CD4-positive, alpha-beta T cell (primary cell): ENCODE measurements around the gene TBX15. TPM values are rescaled to one million over a fixed set of nuclear protein-coding genes. Genes with fewer than 3 reads are reported as not detected.

Experiments used
- ATAC-seq: fragments of 200-7000 bp; cut with Tn5 transposase; one replicate; pipeline ENCODE4 v1.10.0; 2022; ENCODE audit warnings: mild to moderate bottlenecking; ENCODE audit not compliant: poor library complexity
- CTCF ChIA-PET: fragments of 350-600 bp; sonication (Branson Sonifier 250); formaldehyde crosslinking; loops from one replicate; lab custom pipeline; 2021; ENCODE audit warnings: antibody characterized with exemption, inconsistent platforms; lab: Charles Lee
- POLR2A ChIA-PET: fragments of 350-600 bp; sonication (Branson Sonifier 250); formaldehyde crosslinking; loops from one replicate; lab custom pipeline; 2021; ENCODE audit warnings: antibody characterized with exemption, inconsistent platforms; lab: Charles Lee
- DNase-seq, 14 experiments: peaks; one replicate each; pipeline ENCODE4 v3.0.0-alpha.2; 2013 to 2020; ENCODE audit warnings: mixed read lengths in 2 of 14
- H3K27ac ChIP-seq, 2 donors: one replicate each; pipeline versions ENCODE4 v1.5.1 to v1.7.0; 2013; ENCODE audit warnings: low read length in 2 of 2, low read depth in 1 of 2, mild to moderate bottlenecking in 1 of 2
- H3K27me3 ChIP-seq, 2 experiments: 1 replicate in 1 of 2; 2 replicates in 1 of 2; pipeline versions ENCODE4 v1.6.1 to v1.7.0; 2013; ENCODE audit warnings: low read length in 2 of 2, control low read depth in 1 of 2, mild to moderate bottlenecking in 1 of 2, moderate library complexity in 1 of 2; ENCODE audit not compliant: insufficient read depth in 2 of 2, control insufficient read depth in 1 of 2
- H3K36me3 ChIP-seq: one replicate; pipeline ENCODE4 v1.6.1; 2013; ENCODE audit warnings: low read length, control low read depth; ENCODE audit not compliant: insufficient read depth
- H3K4me1 ChIP-seq: one replicate; pipeline ENCODE4 v1.6.1; 2013; ENCODE audit warnings: low read length, control low read depth; ENCODE audit not compliant: insufficient read depth
- H3K4me3 ChIP-seq: one replicate; pipeline ENCODE4 v1.5.1; 2013; ENCODE audit warnings: mild to moderate bottlenecking, low read length, moderate library complexity
- H3K9me3 ChIP-seq, 2 experiments: 1 replicate in 1 of 2; 2 replicates in 1 of 2; pipeline versions ENCODE4 v1.6.1 to v1.7.0; 2013; ENCODE audit warnings: low read length in 2 of 2, mild to moderate bottlenecking in 2 of 2, control low read depth in 1 of 2, moderate library complexity in 1 of 2; ENCODE audit not compliant: control insufficient read depth in 1 of 2, insufficient read depth in 1 of 2
- H3K27ac Mint-ChIP-seq: one replicate; pipeline ENCODE4 v1.8.0; 2020; ENCODE audit warnings: mixed read lengths
- H3K27me3 Mint-ChIP-seq: one replicate; pipeline ENCODE4 v1.8.0; 2021; ENCODE audit warnings: mixed read lengths
- H3K36me3 Mint-ChIP-seq: one replicate; pipeline ENCODE4 v1.8.0; 2021; ENCODE audit warnings: low read depth, mixed read lengths
- H3K4me1 Mint-ChIP-seq: one replicate; pipeline ENCODE4 v1.8.0; 2021; ENCODE audit warnings: low read depth, mixed read lengths
- H3K4me3 Mint-ChIP-seq: one replicate; pipeline ENCODE4 v1.8.0; 2020; ENCODE audit warnings: mild to moderate bottlenecking, mixed read lengths
- H3K9me3 Mint-ChIP-seq: one replicate; pipeline ENCODE4 v1.8.0; 2020; ENCODE audit warnings: mixed read lengths
- intact Hi-C, 2 experiments: fragments of 100-400 bp; cut with DNase I in 1 of 2; cut with micrococcal nuclease in 1 of 2; formaldehyde crosslinking; loops; one replicate each; pipeline versions ENCODE4 v1.15.1 to v1.9.0; 2023 to 2025; cut with DNase I, micrococcal nuclease
- total RNA-seq, 174 experiments: library from RNA in 2 of 174; stranded (reverse) in 2 of 174; gene quantifications; one replicate each; pipeline ENCODE4 v1.2.3 and lab custom pipeline; 2021 to 2026
- TF ChIP-seq, protein P1 (sequence below): fragments of 200-600 bp; IDR thresholded peaks from one replicate; pipeline ENCODE4 v1.8.0; 2022; ENCODE audit warnings: antibody characterized with exemption, mild to moderate bottlenecking

Gene TBX15
- total RNA-seq, 2 experiments from 2014 or later, result not detected

DNA sequence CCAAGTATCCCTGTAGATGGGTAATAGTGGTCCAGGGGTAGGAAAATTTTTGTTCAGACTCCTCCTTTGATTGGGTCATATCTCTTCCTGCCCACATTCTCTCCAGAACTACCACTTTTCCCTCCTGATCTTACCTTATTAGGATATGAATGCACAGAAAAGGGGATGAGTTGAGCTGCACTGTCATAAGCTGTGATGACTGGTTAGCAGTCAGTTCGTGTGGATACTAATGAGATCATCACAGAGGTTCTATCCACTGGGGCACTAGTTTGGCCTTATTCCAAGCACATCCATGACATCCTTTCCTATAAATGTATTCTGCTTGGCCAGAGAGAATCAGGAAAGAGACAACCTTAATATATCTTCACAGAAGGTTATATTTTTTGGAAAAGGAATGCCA, 22.1 kb upstream of the TBX15 start:
- intact Hi-C loops, result no loop called here
- no peaks in the 10 kb centered on the region for H3K36me3 ChIP-seq
- Mint-ChIP-seq H3K4me3 (no peak overlapping the region), H3K9me3 (peaks cover 3% of the 10 kb centered on the region), H3K4me1 (peaks cover 12% of the 10 kb centered on the region), H3K27ac (no peak overlapping the region), H3K27me3 (peaks cover 79% of the 10 kb centered on the region), H3K36me3 (no peaks in the 10 kb centered on the region)
- ChIA-PET POLR2A (no interaction called here), CTCF (no interaction called here)
- H3K9me3 ChIP-seq, result peaks cover 25 to 28% of the 10 kb centered on the region in 2 experiments
- peaks cover 9% of the 10 kb centered on the region for H3K4me1 ChIP-seq
- peaks cover 36 to 56% of the 10 kb centered on the region in 2 experiments for H3K27me3 ChIP-seq
- TF ChIP-seq, protein P1, sequence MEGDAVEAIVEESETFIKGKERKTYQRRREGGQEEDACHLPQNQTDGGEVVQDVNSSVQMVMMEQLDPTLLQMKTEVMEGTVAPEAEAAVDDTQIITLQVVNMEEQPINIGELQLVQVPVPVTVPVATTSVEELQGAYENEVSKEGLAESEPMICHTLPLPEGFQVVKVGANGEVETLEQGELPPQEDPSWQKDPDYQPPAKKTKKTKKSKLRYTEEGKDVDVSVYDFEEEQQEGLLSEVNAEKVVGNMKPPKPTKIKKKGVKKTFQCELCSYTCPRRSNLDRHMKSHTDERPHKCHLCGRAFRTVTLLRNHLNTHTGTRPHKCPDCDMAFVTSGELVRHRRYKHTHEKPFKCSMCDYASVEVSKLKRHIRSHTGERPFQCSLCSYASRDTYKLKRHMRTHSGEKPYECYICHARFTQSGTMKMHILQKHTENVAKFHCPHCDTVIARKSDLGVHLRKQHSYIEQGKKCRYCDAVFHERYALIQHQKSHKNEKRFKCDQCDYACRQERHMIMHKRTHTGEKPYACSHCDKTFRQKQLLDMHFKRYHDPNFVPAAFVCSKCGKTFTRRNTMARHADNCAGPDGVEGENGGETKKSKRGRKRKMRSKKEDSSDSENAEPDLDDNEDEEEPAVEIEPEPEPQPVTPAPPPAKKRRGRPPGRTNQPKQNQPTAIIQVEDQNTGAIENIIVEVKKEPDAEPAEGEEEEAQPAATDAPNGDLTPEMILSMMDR, result no peak
- no peak overlapping the region for H3K27ac ChIP-seq
- DNase-seq, result no peak
- no peak overlapping the region for H3K4me3 ChIP-seq
- no peak for ATAC-seq

DNA sequence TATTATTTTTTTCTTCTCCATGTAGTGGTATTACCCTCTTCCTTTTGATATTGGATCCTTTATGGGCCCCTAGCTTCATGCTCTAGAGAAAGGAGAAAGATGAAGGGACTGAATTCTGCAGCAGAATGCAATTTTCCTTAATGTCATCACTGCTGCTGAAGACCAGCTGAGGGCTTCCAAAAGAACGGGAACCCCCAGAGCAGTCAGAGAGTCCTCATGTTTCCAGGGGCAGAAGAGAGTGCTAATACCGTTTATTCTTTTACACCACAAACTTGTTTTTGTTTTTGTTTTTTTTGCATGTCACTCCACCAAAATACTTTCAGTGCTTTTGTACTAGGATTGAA, 21.1 kb upstream of the TBX15 start:
- peaks cover 25 to 28% of the 10 kb centered on the region in 2 experiments for H3K9me3 ChIP-seq
- ChIA-PET CTCF (no interaction called here), POLR2A (no interaction called here)
- H3K36me3 Mint-ChIP-seq, result no peaks in the 10 kb centered on the region
- no peak overlapping the region for H3K27ac ChIP-seq
- H3K4me3 ChIP-seq, result no peak overlapping the region
- ATAC-seq (no peak), DNase-seq (no peak)
- intact Hi-C loops, result no loop called here
- no peak overlapping the region for H3K4me3 Mint-ChIP-seq
- H3K36me3 ChIP-seq, result no peaks in the 10 kb centered on the region
- H3K9me3 Mint-ChIP-seq, result peaks cover 3% of the 10 kb centered on the region
- no peak overlapping the region for H3K27ac Mint-ChIP-seq
- peaks cover 80% of the 10 kb centered on the region for H3K27me3 Mint-ChIP-seq
- peaks cover 9% of the 10 kb centered on the region for H3K4me1 ChIP-seq
- TF ChIP-seq, protein P1, result no peak
- peaks cover 44 to 66% of the 10 kb centered on the region in 2 experiments for H3K27me3 ChIP-seq
- H3K4me1 Mint-ChIP-seq, result peaks cover 12% of the 10 kb centered on the region

DNA sequence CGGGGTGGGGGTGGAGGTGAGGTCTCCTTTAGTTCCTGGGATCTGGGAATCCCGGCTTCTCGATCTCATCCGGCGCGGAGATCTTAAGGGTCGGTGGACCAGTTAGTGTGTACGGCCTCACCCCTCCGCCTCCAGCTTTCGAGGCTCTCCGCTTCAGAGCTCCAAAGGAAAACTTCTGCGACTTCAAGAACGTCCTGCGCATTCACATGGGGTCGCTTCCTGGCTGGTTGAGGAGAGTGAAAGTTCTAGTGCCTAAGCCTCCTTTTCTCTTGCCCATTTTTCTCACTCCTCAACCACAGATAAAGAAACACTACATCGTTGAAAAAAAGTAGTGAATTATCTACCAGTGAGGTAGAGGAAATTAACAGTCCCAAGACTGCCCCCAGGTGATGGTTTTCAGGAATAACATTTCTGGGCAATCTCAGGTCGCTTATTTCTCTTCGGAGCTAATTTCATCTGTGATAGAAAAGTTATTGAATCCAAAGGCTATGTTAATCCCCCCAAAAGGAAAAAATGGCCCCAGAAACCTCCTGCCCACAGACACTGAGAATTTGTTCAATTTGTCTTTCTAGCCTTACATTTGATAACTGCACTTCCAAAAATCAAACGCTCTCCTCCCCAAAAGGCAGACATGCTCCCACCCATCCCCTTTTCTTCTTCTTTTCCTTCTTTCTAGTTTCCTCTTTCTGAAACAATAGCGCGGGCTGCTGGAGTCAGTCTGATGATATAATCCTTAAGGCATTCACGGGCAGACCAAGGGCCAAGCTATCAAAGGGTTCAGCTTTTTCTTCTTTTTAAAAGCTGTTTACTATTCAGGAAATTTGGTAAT, 20.6 kb upstream of the TBX15 start:
- peak in 3 of 14 experiments; percentile 6 to 31 (median 31) for DNase-seq
- intact Hi-C loops, result no loop called here
- Mint-ChIP-seq H3K4me1 (peaks cover 12% of the 10 kb centered on the region), H3K4me3 (peak overlapping the region; percentile 35), H3K27me3 (peaks cover 85% of the 10 kb centered on the region), H3K9me3 (peaks cover 3% of the 10 kb centered on the region), H3K27ac (no peak overlapping the region), H3K36me3 (no peaks in the 10 kb centered on the region)
- TF ChIP-seq, protein P1, result no peak
- CTCF ChIA-PET, result no interaction called here
- Histone ChIP-seq H3K27ac (no peak overlapping the region), H3K4me3 (peak overlapping the region; percentile 10), H3K27me3 (peaks cover 49 to 71% of the 10 kb centered on the region in 2 experiments), H3K4me1 (peaks cover 9% of the 10 kb centered on the region), H3K36me3 (no peaks in the 10 kb centered on the region), H3K9me3 (peaks cover 25 to 34% of the 10 kb centered on the region in 2 experiments)
- POLR2A ChIA-PET, result no interaction called here
- no peak for ATAC-seq
